WTC11 (cell line): ENCODE results near the gene SPATA2.

ENCODE experiments used
- TEAD4 ChIP-seq: sonication (generic); formaldehyde crosslinking; IDR thresholded peaks from 2 replicates; pipeline ENCODE4 v1.8.0; 2022; ENCODE audit warnings: mild to moderate bottlenecking, missing genetic modification reagents
- ZNF219 ChIP-seq: sonication (generic); formaldehyde crosslinking; IDR thresholded peaks from 2 replicates; pipeline ENCODE4 v1.8.0; 2023; ENCODE audit warnings: missing genetic modification reagents, mild to moderate bottlenecking, borderline replicate concordance
- ZNF416 ChIP-seq: fragments of 250-450 bp; sonication (Bioruptor Pico); IDR thresholded peaks from 2 replicates; pipeline ENCODE4 v1.9.0; 2021; ENCODE audit warnings: mild to moderate bottlenecking, inconsistent platforms
- TF ChIP-seq, protein P1 (sequence below): fragments of 200-600 bp; IDR thresholded peaks from 2 replicates; pipeline ENCODE4 v1.8.0; 2022; ENCODE audit warnings: antibody characterized with exemption
- TF ChIP-seq, protein P2 (sequence below): sonication (generic); formaldehyde crosslinking; IDR thresholded peaks from 2 replicates; pipeline ENCODE4 v1.8.1; 2023; ENCODE audit warnings: mild to moderate bottlenecking, moderate library complexity, missing genetic modification reagents
- TF ChIP-seq, protein P3 (sequence below): sonication (generic); formaldehyde crosslinking; IDR thresholded peaks from 2 replicates; pipeline ENCODE4 v1.8.0; 2022; ENCODE audit warnings: mild to moderate bottlenecking, missing genetic modification reagents
- TF ChIP-seq, protein P4 (sequence below): sonication (generic); formaldehyde crosslinking; IDR thresholded peaks from 2 replicates; pipeline ENCODE4 v1.8.0; 2023; ENCODE audit warnings: missing genetic modification reagents
- TF ChIP-seq, protein P5 (sequence below): sonication (generic); formaldehyde crosslinking; IDR thresholded peaks from 2 replicates; pipeline ENCODE4 v1.8.1; 2022; ENCODE audit warnings: mild to moderate bottlenecking, missing genetic modification reagents, moderate library complexity, borderline replicate concordance
- TF ChIP-seq, protein P6 (sequence below): sonication (generic); formaldehyde crosslinking; IDR thresholded peaks from 2 replicates; pipeline ENCODE4 v1.8.1; 2022; ENCODE audit warnings: missing genetic modification reagents, borderline replicate concordance
- TF ChIP-seq, protein P7 (sequence below): sonication (generic); formaldehyde crosslinking; IDR thresholded peaks from 2 replicates; pipeline ENCODE4 v1.8.1; 2023; ENCODE audit warnings: mild to moderate bottlenecking, missing genetic modification reagents, moderate library complexity

DNA sequence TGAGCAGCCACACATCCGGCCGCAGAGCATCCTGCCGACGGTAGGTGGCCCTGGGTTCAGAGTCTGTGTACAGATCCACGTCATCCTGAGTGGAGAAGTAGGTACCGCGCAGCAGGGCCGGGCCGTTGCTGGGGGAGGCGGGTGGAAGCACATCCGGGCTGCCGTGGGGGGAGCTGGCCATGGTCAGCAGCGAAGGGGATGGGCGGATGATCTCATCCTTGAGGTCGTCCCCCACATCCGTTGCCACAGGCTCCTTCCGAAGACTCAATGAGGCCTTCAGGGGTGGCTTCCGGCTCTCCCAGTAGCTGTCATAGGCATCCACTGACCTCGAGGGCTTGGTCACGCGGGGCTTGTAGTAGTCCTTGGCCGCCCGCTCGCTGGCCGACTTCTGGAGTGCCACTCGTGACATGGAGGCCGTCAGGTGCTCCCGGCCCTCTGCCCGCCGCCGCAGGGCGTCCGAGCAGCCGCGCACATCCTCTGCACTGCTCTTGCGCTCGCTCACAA is 9.2 kb downstream of the SPATA2 start:
- TF ChIP-seq, protein P1, sequence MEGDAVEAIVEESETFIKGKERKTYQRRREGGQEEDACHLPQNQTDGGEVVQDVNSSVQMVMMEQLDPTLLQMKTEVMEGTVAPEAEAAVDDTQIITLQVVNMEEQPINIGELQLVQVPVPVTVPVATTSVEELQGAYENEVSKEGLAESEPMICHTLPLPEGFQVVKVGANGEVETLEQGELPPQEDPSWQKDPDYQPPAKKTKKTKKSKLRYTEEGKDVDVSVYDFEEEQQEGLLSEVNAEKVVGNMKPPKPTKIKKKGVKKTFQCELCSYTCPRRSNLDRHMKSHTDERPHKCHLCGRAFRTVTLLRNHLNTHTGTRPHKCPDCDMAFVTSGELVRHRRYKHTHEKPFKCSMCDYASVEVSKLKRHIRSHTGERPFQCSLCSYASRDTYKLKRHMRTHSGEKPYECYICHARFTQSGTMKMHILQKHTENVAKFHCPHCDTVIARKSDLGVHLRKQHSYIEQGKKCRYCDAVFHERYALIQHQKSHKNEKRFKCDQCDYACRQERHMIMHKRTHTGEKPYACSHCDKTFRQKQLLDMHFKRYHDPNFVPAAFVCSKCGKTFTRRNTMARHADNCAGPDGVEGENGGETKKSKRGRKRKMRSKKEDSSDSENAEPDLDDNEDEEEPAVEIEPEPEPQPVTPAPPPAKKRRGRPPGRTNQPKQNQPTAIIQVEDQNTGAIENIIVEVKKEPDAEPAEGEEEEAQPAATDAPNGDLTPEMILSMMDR: no peak
- TF ChIP-seq ZNF416 (CRISPR knock-in tag) (no peak), TEAD4 (CRISPR knock-in tag) (no peak), ZNF219 (no peak)
- TF ChIP-seq, protein P2, sequence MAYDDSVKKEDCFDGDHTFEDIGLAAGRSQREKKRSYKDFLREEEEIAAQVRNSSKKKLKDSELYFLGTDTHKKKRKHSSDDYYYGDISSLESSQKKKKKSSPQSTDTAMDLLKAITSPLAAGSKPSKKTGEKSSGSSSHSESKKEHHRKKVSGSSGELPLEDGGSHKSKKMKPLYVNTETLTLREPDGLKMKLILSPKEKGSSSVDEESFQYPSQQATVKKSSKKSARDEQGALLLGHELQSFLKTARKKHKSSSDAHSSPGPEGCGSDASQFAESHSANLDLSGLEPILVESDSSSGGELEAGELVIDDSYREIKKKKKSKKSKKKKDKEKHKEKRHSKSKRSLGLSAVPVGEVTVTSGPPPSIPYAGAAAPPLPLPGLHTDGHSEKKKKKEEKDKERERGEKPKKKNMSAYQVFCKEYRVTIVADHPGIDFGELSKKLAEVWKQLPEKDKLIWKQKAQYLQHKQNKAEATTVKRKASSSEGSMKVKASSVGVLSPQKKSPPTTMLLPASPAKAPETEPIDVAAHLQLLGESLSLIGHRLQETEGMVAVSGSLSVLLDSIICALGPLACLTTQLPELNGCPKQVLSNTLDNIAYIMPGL: no peak
- TF ChIP-seq, protein P3, sequence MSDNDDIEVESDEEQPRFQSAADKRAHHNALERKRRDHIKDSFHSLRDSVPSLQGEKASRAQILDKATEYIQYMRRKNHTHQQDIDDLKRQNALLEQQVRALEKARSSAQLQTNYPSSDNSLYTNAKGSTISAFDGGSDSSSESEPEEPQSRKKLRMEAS: no peak
- TF ChIP-seq, protein P4, sequence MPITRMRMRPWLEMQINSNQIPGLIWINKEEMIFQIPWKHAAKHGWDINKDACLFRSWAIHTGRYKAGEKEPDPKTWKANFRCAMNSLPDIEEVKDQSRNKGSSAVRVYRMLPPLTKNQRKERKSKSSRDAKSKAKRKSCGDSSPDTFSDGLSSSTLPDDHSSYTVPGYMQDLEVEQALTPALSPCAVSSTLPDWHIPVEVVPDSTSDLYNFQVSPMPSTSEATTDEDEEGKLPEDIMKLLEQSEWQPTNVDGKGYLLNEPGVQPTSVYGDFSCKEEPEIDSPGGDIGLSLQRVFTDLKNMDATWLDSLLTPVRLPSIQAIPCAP: no peak
- TF ChIP-seq, protein P5, sequence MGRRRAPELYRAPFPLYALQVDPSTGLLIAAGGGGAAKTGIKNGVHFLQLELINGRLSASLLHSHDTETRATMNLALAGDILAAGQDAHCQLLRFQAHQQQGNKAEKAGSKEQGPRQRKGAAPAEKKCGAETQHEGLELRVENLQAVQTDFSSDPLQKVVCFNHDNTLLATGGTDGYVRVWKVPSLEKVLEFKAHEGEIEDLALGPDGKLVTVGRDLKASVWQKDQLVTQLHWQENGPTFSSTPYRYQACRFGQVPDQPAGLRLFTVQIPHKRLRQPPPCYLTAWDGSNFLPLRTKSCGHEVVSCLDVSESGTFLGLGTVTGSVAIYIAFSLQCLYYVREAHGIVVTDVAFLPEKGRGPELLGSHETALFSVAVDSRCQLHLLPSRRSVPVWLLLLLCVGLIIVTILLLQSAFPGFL (CRISPR knock-in tag): no peak
- TF ChIP-seq, protein P6, sequence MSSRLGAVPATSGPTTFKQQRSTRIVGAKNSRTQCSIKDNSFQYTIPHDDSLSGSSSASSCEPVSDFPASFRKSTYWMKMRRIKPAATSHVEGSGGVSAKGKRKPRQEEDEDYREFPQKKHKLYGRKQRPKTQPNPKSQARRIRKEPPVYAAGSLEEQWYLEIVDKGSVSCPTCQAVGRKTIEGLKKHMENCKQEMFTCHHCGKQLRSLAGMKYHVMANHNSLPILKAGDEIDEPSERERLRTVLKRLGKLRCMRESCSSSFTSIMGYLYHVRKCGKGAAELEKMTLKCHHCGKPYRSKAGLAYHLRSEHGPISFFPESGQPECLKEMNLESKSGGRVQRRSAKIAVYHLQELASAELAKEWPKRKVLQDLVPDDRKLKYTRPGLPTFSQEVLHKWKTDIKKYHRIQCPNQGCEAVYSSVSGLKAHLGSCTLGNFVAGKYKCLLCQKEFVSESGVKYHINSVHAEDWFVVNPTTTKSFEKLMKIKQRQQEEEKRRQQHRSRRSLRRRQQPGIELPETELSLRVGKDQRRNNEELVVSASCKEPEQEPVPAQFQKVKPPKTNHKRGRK: no peak
- TF ChIP-seq, protein P7, sequence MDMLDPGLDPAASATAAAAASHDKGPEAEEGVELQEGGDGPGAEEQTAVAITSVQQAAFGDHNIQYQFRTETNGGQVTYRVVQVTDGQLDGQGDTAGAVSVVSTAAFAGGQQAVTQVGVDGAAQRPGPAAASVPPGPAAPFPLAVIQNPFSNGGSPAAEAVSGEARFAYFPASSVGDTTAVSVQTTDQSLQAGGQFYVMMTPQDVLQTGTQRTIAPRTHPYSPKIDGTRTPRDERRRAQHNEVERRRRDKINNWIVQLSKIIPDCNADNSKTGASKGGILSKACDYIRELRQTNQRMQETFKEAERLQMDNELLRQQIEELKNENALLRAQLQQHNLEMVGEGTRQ (CRISPR knock-in tag): no peak
